Measurements from ENCODE around the gene NHSL1.

- TF ChIP-seq REST (IDR thresholded peaks at IDR 0.05; ENCODE audit: insufficient read depth in 1 of 2, low read depth in 2 of 2, low read length in 2 of 2) (no peak), POLR2AphosphoS5 (IDR thresholded peaks at IDR 0.05; ENCODE audit: low read depth, low read length) (no peak), SIN3A (IDR thresholded peaks at IDR 0.05; ENCODE audit: borderline replicate concordance, insufficient read depth, low read length) (no peak)
These were observed 34.4 kb upstream of the NHSL1 start for GRCh38 chr6:138533667-138534066.
